WERI-Rb-1 (cell line): ENCODE measurements around the gene GLIS1.

Experiments used
- DNase-seq: peaks from one replicate; pipeline ENCODE4 v3.0.0-alpha.2; 2020
- H3K27ac ChIP-seq: fragments of 250-450 bp; sonication (Bioruptor Pico); 2 replicates; pipeline ENCODE4 v1.5.1; 2020; ENCODE audit warnings: mild to moderate bottlenecking, moderate library complexity
- H3K27me3 ChIP-seq: fragments of 250-450 bp; sonication (Bioruptor Pico); 2 replicates; pipeline ENCODE4 v1.5.1; 2021; ENCODE audit warnings: mild to moderate bottlenecking, low read depth, moderate library complexity; ENCODE audit not compliant: insufficient read depth, severe bottlenecking
- H3K36me3 ChIP-seq: fragments of 250-450 bp; sonication (Bioruptor Pico); 2 replicates; pipeline ENCODE4 v1.5.1; 2020; ENCODE audit warnings: mild to moderate bottlenecking, moderate library complexity
- H3K4me3 ChIP-seq: 2 replicates; pipeline ENCODE4 v1.5.1; 2011; ENCODE audit warnings: low read depth, mild to moderate bottlenecking, control low read depth, low read length
- H3K9me3 ChIP-seq: fragments of 250-450 bp; sonication (Bioruptor Pico); 2 replicates; pipeline ENCODE4 v1.5.1; 2021; ENCODE audit warnings: mild to moderate bottlenecking, moderate library complexity; ENCODE audit not compliant: severe bottlenecking
- TF ChIP-seq, protein P1 (sequence below): IDR thresholded peaks from 2 replicates; pipeline ENCODE4 v1.5.1; 2011; ENCODE audit warnings: low read depth, mild to moderate bottlenecking, control low read depth, inconsistent platforms, low read length

GLIS1 gene

DNA sequence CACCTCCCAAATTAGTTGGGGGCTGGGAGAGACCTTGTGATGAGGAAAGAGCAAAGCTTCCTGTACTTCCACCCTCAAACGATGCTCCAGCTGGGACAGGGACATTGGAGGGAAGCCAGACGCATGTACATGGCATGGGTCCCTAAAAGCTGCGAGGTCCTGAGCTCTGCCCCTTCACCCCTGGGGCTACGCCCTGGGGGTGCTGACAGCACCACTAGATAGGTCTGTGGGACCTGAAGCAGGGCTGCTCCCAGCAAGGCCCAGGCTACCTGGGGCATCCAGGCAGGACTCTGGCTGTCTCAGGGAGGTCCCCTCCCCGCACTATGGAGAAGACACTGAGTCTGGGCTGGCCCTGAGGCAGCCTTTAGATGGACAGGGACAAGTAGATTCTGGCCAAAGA, 196.4 kb downstream of the GLIS1 start:
- Histone ChIP-seq H3K27me3 (no peaks in the 10 kb centered on the region), H3K4me3 (no peak overlapping the region), H3K27ac (no peak overlapping the region), H3K36me3 (no peaks in the 10 kb centered on the region), H3K9me3 (no peaks in the 10 kb centered on the region)
- TF ChIP-seq, protein P1, sequence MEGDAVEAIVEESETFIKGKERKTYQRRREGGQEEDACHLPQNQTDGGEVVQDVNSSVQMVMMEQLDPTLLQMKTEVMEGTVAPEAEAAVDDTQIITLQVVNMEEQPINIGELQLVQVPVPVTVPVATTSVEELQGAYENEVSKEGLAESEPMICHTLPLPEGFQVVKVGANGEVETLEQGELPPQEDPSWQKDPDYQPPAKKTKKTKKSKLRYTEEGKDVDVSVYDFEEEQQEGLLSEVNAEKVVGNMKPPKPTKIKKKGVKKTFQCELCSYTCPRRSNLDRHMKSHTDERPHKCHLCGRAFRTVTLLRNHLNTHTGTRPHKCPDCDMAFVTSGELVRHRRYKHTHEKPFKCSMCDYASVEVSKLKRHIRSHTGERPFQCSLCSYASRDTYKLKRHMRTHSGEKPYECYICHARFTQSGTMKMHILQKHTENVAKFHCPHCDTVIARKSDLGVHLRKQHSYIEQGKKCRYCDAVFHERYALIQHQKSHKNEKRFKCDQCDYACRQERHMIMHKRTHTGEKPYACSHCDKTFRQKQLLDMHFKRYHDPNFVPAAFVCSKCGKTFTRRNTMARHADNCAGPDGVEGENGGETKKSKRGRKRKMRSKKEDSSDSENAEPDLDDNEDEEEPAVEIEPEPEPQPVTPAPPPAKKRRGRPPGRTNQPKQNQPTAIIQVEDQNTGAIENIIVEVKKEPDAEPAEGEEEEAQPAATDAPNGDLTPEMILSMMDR: no peak
- DNase-seq: no peak

DNA sequence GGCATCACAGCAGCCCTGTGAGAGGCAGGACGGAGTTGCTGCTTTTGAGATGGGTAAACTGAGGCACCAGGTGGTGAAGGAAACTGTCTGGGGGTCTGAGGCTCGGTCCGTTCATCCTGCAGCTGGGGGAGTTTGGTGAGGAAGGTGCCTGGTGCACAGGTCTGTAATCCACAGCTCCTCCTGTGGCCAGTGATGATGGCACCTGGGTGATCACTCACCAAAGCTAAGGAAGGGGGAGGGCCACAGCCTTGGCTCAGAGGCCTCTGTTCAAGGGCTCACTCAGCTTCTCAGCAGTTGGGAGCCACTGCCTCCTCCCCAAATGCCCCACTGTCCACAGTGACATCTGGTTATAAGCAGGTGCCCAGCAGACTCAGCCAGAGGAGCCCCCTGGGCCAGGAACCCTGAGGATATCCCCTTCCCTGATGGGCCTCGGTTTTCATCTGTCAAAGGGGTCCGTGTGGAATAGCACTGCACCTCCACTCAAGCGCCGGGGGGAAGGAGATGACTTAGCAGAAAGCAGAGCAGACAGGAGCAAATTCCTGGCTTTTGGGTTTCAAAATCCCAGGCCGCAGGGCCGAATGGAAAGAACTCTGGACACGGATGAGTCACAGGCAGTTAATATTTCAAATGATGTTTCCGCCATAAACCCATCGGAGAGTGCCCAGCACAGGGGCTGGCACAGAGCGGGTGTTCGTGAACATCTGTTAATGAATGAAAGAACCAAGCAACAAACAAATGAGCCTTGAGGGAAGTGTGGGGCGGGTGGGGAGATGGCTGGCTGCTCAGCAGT, 197.0 kb downstream of the GLIS1 start:
- H3K36me3 ChIP-seq: no peaks in the 10 kb centered on the region
- H3K27ac ChIP-seq: no peak overlapping the region
- TF ChIP-seq, protein P1: peak; percentile 67
- H3K4me3 ChIP-seq: no peak overlapping the region
- H3K27me3 ChIP-seq: no peaks in the 10 kb centered on the region
- peak; percentile 65 for DNase-seq
- H3K9me3 ChIP-seq: no peaks in the 10 kb centered on the region

DNA sequence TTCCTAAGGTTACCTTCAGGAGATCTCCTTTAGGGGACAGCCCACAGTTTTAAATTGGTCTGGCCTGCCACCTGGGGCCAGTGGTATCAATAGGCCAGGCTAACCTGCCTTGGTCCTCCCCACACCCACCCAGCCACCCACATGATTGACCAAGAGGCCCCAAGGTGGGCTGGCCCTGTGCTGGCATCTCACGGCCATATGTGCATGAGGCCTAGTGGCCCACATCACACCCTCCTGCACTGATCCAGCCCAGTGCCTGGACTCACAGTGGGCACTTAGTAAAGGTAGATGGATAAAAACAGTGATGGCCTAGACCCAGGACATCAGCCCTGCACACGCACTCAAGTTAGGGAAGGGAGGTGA, 197.7 kb downstream of the GLIS1 start:
- H3K27me3 ChIP-seq: no peaks in the 10 kb centered on the region
- TF ChIP-seq, protein P1: no peak
- no peaks in the 10 kb centered on the region for H3K9me3 ChIP-seq
- H3K36me3 ChIP-seq: no peaks in the 10 kb centered on the region
- no peak for DNase-seq
- no peak overlapping the region for H3K27ac ChIP-seq
- H3K4me3 ChIP-seq: no peak overlapping the region

DNA sequence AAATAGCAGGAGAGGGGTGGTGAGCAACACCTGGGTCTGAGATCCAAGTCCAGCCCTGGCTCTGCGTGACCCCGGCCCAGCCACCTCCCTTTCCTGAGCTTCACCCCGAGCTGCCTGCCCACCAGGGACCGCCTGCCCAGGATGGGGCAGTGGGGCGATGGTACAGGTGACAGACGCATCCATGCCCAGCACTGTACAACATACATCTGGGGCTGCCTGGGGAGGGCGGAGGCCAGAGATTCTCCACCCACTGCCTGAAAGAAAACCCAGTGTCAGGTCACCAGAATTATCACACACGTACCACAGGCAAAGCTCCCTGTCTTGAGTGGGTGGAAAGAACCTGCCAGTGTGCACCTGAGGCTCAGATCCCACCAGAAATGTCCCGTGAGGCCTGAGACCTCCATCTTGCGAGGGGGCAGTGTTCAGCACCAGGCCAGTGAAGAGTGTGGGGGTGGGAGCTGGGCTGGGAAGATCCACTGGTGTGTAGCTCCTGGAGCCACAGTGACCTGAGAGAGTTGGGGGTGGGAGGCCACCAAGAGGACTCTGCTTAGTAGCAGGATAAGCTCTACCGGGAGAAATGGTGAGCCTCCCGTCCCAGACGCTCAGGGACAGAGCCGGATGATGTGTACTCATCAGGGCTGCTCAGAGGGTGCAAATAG, 198.2 kb downstream of the GLIS1 start:
- Histone ChIP-seq H3K27me3 (no peaks in the 10 kb centered on the region), H3K36me3 (no peaks in the 10 kb centered on the region), H3K4me3 (no peak overlapping the region), H3K27ac (no peak overlapping the region), H3K9me3 (no peaks in the 10 kb centered on the region)
- TF ChIP-seq, protein P1: no peak
- no peak for DNase-seq

DNA sequence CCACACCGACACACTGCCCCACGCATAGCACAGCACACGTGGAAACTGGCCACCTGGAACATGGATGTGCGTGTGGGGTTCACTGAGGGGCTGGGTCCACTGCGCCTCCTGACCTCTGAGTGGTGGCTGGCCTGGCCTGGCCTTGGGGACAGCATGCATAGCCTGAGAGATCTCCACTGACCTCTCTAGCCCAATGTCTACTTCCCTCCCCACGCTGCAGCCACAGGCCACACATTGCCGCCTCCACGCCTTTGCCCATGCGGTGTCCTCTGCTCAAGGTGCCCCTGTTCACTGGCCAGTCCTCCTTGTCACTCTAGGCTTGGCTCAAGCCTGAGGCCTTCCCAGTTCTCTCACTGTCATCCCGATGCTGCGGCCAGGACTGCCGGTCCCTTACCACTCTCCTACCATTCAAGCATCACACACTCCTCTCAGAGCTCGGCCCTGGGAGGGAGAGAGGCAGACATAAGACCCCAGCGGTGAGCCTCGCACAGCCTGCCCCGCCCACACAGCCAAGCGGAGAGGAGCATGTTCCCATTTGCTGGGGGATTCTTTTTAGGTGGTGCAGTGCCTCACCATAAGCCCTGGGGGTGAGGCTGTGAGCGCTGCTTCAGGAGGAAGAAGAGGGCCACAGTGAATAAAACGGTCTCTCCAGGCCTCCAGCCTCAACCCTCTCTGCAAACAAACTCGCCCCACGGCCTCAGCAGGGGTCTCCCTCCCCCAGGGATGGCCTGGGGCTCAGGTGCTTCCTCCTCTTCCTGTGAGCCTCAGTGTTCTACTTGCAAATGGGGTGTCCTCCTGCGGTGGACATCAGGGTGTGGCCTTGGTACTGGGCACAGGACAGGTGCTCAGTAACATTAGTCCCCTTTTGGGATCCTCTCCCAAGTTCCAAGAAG, 199.0 kb downstream of the GLIS1 start:
- DNase-seq: no peak
- Histone ChIP-seq H3K27me3 (no peaks in the 10 kb centered on the region), H3K4me3 (no peak overlapping the region), H3K27ac (no peak overlapping the region), H3K9me3 (no peaks in the 10 kb centered on the region), H3K36me3 (no peaks in the 10 kb centered on the region)
- TF ChIP-seq, protein P1: no peak
